HT-29 (cell line): ENCODE results near the gene TSEN54. TPM values are rescaled to one million over a fixed set of nuclear protein-coding genes. Genes with fewer than 3 reads are reported as not detected.
A peak's percentile ranks its signal among the peaks of the same experiment; 100 is the strongest.

Source experiments
- DNase-seq: peaks from one replicate; pipeline ENCODE4 v3.0.0-alpha.2; 2015; ENCODE audit warnings: low spot score
- total RNA-seq: library from RNA; depleted of rRNA; stranded (reverse); fragments of >200 nt; shearing (Covaris generic); gene quantifications from 2 replicates; pipeline ENCODE4 v1.2.3, GENCODE V29; 2014

Gene TSEN54
- total RNA-seq, 1 experiment from 2014 or later = 108 TPM

DNA sequence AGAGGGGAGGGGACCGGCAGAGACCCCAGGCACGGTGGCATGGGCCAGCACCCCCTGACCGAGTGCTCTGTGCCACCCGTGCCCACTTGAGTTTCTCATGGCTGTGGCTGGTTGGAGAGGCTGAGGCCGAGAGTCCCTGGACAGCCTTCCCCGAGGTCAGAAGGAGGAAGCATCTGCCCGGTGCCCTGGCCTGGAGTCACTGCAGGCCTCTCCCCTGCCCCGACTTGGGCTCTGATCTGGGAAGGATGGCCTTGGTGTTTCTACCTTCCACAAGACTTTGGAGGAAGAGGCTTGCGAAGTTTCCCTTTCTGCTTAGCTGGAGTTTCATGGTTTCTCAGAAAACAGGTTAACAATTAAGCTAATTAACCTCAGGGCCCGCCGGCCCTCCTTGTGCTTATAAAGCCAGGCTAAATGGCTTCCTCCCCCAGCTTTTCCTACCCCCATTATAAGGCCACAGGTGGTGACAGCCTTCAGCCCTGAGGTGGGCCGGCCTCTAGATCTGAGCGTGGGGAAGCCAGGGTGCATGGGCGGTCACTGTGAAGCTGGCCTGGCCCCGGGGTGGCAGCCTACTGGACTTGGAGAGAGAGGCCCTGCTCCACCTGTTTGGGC lies 26.5 kb downstream of the TSEN54 start:
- DNase-seq = no peak

GRCh38 chr17:75544250-75544649 lies 27.9 kb downstream of the TSEN54 start:
- no peak for DNase-seq

DNA sequence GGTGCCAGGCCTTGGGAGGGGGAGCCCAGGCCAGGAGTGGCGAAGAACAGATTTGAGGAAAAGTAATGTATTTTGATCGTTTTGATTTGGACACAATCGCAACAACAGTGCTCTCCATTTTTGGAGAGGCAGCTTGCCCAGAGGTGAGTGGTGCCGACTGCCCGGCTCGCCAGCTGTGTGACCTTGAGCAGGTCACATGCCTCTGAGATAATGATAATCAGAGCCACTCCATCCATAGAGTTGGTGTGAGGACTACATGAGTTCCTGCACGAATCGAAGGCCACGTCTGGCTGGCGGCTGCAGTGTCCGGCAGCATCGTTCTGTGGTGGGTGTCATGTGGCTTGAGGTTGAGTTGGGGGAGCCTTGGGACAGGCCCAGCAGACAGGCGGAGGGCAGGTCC lies 29.9 kb downstream of the TSEN54 start:
- DNase-seq = no peak

DNA sequence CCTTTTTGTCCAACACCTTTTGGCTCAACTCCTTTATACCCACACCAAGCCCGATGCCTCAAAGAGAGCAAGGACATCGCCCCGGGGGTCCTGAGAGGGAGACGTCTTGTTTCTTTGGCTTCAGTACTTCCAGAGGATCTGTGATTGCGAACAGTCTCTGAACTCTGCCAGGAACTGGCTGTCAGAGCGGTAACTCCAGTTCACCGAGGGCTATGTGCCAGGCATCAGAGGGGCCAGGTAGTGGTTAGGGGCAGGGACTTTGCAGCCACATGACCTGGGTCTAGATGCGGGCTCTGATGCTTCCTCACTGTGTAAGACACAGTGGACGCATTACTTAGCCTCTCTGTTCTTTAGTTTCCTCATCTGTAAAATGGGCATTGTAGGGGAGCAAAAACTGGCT lies 30.8 kb downstream of the TSEN54 start:
- DNase-seq = no peak

GRCh38 chr17:75548813-75549212 lies 32.5 kb downstream of the TSEN54 start:
- no peak for DNase-seq

DNA sequence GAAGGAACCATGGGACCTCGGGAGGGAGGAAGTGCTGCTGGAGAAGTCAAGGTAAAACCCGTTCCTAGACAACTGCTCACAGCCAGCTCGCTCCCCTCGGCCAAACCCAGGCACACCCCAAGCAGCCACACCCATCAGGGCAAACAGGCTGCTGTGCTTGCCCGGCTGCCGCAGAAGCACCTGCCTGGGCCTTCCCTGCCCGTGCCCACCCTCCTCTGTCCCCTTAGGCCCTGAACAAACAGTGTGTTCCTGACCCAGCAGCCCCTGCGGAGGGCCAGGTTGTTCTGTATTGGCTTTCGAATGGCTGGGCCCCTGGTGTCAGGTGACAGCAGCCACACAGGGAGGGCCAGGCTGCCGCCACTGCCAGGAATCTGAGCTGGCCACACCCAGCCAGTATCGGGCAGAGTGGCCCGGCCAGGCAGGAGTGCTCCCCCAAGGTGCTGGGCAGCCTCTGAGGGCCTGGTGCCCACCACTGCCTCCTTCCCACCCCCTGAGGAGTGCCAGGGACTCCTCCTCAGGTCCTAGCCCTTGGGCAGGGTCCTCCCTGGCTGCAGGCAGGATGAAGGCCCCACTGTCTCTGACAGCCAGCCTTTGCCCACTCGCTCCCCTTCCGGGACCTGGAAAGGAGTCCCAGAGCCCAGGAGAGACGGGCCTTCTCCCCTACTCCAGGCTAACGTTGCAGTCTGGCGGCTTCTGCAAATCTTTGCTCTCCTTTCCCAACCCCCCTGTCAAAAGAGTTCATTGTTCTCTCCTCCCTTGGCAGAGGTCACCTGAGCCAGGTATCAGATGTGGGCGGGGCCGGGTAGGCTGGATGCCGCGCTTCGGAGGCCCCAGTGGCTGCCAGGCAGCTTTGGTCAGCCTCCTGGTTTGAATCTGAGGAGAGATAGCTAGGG lies 33.2 kb downstream of the TSEN54 start:
- peak; percentile 92 for DNase-seq

GRCh38 chr17:75550139-75550465 lies 33.8 kb downstream of the TSEN54 start:
- no peak for DNase-seq

- DNase-seq = no peak
These were observed 34.9 kb downstream of the TSEN54 start for GRCh38 chr17:75551266-75551665.

GRCh38 chr17:75552425-75553294 lies 36.3 kb downstream of the TSEN54 start:
- DNase-seq = no peak

GRCh38 chr17:75553295-75554110 lies 37.2 kb downstream of the TSEN54 start:
- no peak for DNase-seq

- DNase-seq = no peak
These were observed 39.4 kb downstream of the TSEN54 start for GRCh38 chr17:75555679-75556153.

GRCh38 chr17:75557075-75557851 lies 40.9 kb downstream of the TSEN54 start:
- DNase-seq = peak; percentile 72

DNA sequence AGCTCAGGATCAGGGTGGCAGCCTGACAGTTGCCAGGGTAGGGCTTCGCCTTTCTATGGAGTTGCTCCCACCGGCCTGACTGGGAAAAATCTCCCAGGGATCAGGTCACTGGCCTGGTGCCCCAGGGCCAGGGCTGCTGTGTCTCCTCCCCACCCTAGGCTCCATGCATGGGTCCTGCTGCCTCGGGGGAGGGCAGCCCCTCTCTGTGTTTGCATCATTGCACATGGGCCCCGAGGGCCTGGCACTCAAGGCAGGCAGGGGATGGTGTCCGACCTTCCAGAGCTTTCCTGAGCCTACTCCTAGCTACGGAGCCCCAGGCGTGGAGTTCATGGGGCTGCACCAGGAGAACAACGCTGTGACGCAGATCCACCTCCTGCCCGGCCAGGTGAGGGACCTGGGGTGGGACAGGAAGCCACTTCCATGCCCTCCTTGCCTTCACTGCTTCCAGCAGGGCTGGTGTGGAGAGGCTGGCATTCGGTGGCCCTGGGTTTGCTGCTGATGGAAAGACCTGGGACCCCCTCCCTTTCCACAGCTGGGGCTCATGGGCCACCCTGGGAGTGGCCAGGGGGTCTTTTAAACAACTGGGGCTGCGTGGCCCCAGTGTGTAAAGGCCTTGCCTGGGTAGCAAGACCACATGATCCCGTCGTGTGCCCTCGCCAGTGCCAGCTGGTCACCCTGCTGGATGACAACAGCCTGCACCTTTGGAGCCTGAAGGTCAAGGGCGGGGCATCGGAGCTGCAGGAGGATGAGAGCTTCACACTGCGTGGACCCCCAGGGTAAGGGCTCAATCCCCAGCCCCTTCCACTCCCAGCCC lies 41.7 kb downstream of the TSEN54 start:
- no peak for DNase-seq

DNA sequence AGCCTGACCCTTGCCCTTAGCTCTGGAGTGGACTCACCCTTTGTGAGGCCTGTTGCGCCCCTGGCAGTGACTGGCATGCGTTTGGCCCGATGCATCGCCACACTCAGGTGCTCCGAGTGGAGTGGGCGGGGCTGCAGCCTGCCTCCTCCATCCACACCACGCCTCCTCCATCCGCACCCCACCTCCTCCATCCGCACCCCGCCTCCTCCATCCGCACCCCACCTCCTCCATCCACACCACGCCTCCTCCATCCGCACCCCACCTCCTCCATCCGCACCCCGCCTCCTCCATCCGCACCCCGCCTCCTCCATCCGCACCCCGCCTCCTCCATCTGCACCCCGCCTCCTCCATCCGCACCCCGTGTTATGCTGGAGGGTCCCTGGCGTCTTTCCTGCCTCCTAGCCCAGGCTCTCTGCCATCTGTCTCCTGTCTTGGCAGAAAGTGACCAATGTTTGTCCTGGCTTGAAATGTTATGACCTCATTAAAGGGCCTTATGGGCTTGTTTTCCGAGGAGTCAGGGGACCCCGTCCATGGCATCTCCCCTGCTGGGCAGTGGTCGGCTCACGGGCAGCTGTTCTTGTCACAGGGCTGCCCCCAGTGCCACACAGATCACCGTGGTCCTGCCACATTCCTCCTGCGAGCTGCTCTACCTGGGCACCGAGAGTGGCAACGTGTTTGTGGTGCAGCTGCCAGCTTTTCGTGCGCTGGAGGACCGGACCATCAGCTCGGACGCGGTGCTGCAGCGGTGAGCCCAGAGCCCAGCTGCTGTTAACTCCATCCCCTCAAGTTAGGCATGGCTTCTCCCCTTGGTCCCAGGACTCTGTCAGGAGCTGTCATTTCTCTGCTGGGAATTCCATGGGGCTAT lies 42.6 kb downstream of the TSEN54 start:
- DNase-seq = no peak

- DNase-seq = no peak
These were observed 43.7 kb downstream of the TSEN54 start for GRCh38 chr17:75559958-75560533.

GRCh38 chr17:75561927-75562603 lies 45.7 kb downstream of the TSEN54 start:
- no peak for DNase-seq

DNA sequence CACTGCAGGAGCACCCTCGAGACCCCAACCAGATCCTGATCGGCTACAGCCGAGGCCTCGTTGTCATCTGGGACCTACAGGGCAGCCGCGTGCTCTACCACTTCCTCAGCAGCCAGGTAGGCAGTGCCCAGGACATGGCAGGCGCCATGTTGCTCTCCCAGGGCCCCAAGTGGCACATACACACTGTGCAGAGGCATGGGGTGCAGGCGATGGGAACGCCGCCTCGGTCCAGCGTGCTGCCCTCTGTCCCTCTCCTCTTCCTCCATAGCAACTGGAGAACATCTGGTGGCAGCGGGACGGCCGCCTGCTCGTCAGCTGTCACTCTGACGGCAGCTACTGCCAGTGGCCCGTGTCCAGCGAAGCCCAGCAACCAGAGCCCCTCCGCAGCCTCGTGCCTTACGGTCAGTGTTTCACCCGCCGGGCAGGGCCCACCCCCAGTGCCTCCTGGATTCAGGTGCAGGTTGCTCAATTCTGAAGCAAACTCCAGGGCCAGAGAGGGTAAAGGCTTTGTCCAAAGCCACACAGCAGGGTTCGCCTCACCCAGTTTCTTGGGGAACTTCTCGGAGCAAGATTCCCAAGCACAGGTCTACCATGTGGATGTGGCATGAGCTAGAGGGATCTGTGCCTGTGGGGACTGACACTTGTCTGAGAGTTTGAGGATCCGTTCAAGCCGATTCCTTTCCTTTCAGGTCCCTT lies 46.9 kb downstream of the TSEN54 start:
- no peak for DNase-seq
